Measurements from ENCODE around the gene C5orf52. TPM values are rescaled to one million over a fixed set of nuclear protein-coding genes. Genes with fewer than 3 reads are reported as not detected.
A peak's percentile ranks its signal among the peaks of the same experiment; 100 is the strongest.
"Not testable (repeated sequence)": the region's sequence is repeated elsewhere in the genome, so short reads cannot be mapped to it uniquely, and the experiment has no call there.

The C5orf52 gene
- total RNA-seq, 6 experiments from 2014 or later, result not detected

DNA sequence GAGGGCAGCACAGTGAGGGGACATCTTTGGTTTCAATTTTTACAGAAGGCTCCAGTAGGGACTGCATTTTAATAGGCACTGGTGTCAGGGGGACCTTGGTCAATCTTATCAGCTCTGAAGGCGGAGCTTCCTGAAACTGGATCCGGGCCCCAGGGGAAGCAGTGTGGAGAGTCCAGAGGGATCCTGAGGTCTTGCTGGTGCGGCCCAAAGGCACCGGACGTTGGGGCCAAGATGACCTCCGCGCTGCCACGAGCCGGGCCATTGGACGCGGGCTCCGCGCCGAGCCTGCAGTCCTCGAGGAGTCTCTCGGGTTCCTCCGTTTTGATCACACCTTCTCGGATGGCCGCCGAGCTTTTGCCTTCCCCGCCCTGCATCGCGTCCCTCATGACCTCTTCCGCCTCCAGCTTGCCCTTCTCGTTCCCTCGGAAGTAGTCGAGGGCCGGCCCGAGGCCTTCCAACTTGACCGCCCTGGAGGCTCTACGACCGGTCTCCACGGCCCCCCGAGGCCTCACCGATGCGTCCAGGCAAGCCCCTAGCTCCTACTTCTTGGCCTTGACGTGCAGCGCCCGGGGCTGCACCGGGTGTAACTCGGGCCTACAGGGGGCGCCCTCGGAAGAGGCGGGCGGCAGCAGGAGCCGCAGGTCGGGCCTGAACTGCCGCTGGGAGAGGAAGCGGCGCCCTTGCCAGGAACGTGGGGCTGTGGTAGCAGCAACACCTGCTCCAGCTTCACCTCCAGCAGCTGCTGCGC lies 18.8 kb downstream of the C5orf52 start:
- no peak overlapping the region for H3K27ac ChIP-seq
- no peak overlapping the region for H3K4me3 ChIP-seq
- no peaks in the 10 kb centered on the region for H3K27me3 ChIP-seq
- H3K36me3 ChIP-seq, result no peaks in the 10 kb centered on the region
- WGBS (ENCODE audit: insufficient coverage, low coverage, low lambda C conversion rate, missing lambda C conversion rate), result 45% methylated on average over 10 of the region's 52 CpGs
- peak in 1 of 3 donors; percentile 9 for DNase-seq
- intact Hi-C loops (cut with DNase I), result no loop called here
- ATAC-seq, result peak in 1 of 4 donors; percentile 33
- H3K4me1 ChIP-seq, result no peaks in the 10 kb centered on the region
- peak in 1 of 4 donors; percentile 5 for TF ChIP-seq CTCF (IDR thresholded peaks at IDR 0.05)
- TF ChIP-seq POLR2A (IDR thresholded peaks at IDR 0.05), result no peak
- H3K9me3 ChIP-seq, result no peaks in the 10 kb centered on the region

GRCh38 chr5:157690690-157691433 lies 19.5 kb downstream of the C5orf52 start:
- no peak for DNase-seq

GRCh38 chr5:157693816-157694215 lies 22.5 kb downstream of the C5orf52 start:
- H3K9me3 ChIP-seq; H3K27me3 ChIP-seq; ATAC-seq; intact Hi-C loops (cut with DNase I); H3K36me3 ChIP-seq; H3K27ac ChIP-seq; H3K4me3 ChIP-seq; H3K4me1 ChIP-seq; DNase-seq: not testable (repeated sequence)
- WGBS (ENCODE audit: insufficient coverage, low coverage, low lambda C conversion rate, missing lambda C conversion rate), result no CpG with 5 or more reads among the region's 25 CpGs

More at GRCh38 chr5:157690690-157691433, 19.5 kb downstream of the C5orf52 start:
- no peak overlapping the region for H3K27ac ChIP-seq
- no peaks in the 10 kb centered on the region for H3K27me3 ChIP-seq
- no peaks in the 10 kb centered on the region for H3K9me3 ChIP-seq
- no peak for TF ChIP-seq POLR2A (IDR thresholded peaks at IDR 0.05)
- no peak for TF ChIP-seq CTCF (IDR thresholded peaks at IDR 0.05)
- intact Hi-C loops (cut with DNase I), result no loop called here
- WGBS (ENCODE audit: insufficient coverage, low coverage, low lambda C conversion rate, missing lambda C conversion rate), result 86% methylated on average over 16 of the region's 53 CpGs
- H3K4me3 ChIP-seq, result no peak overlapping the region
- H3K36me3 ChIP-seq, result no peaks in the 10 kb centered on the region
- peak in 1 of 4 donors; percentile 16 for ATAC-seq
- no peaks in the 10 kb centered on the region for H3K4me1 ChIP-seq

DNA sequence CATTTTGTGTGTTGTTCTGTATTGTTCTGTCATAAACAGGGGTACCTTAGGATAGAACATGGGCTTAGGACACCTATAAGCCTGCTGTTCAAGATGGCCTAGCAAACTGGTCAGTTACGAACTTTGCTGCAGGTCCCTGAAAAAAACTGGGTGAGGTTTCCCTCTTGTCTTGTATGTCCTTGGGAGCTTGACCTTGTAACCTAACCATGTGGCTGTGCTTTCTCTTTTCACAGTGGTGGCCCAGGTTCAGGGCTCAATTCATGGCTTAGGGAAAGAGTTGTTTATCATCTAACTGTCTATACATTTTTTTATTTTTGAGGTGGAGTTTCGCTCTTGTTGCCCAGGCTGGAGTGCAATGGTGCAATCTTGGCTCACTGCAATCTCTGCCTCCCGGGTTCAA lies 24.8 kb downstream of the C5orf52 start:
- intact Hi-C loops (cut with DNase I), result not testable (repeated sequence)

GRCh38 chr5:157698674-157699073 lies 27.3 kb downstream of the C5orf52 start:
- H3K27me3 ChIP-seq; DNase-seq; H3K36me3 ChIP-seq; intact Hi-C loops (cut with DNase I); H3K4me1 ChIP-seq; H3K9me3 ChIP-seq; H3K4me3 ChIP-seq; H3K27ac ChIP-seq; ATAC-seq: not testable (repeated sequence)
- WGBS (ENCODE audit: insufficient coverage, low coverage, low lambda C conversion rate, missing lambda C conversion rate), result 42% methylated on average over 4 of the region's 4 CpGs

More for the DNA sequence above, 24.8 kb downstream of the C5orf52 start:
- not testable (repeated sequence) for H3K4me1 ChIP-seq, H3K27me3 ChIP-seq, H3K9me3 ChIP-seq, ATAC-seq, H3K4me3 ChIP-seq, H3K36me3 ChIP-seq, DNase-seq, H3K27ac ChIP-seq
- 96% methylated on average over 3 of the region's 3 CpGs for WGBS (ENCODE audit: insufficient coverage, low coverage, low lambda C conversion rate, missing lambda C conversion rate)

DNA sequence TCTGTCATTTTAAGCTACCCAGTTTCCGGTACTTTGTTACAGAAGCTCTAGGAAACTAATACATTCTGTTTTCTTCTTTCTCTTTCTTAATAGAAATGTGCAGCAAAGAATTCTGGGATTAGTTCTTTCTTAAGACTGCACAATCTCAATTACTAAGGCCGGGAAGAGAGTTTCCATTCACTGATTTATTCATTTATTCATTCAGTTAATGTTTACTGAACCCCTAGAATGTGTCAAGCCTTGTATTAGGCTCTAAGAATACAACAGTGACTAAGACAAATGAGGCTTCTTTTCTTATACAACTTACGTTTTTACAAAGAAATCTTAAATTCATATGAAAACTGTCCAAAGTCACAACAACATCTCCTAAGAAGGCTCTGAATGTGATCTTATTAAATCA lies 32.4 kb downstream of the C5orf52 start:
- no peak overlapping the region for H3K27ac ChIP-seq

More for the DNA sequence above, 32.4 kb downstream of the C5orf52 start:
- no peak for DNase-seq
- Histone ChIP-seq H3K36me3 (no peaks in the 10 kb centered on the region), H3K4me1 (no peaks in the 10 kb centered on the region), H3K27me3 (no peaks in the 10 kb centered on the region), H3K4me3 (no peak overlapping the region), H3K9me3 (no peaks in the 10 kb centered on the region)
- TF ChIP-seq CTCF (IDR thresholded peaks at IDR 0.05), result no peak
- no peak for TF ChIP-seq POLR2A (IDR thresholded peaks at IDR 0.05)
- ATAC-seq, result no peak
- 63% methylated on average over 3 of the region's 3 CpGs for WGBS (ENCODE audit: insufficient coverage, low coverage, low lambda C conversion rate, missing lambda C conversion rate)
- intact Hi-C loops (cut with DNase I), result no loop called here

Data from right lobe of liver (tissue), 6 donors.